ENCODE measurements around the gene HBE1. TPM values are rescaled to one million over a fixed set of nuclear protein-coding genes. Genes with fewer than 3 reads are reported as not detected.
"Not testable (repeated sequence)": the region's sequence is repeated elsewhere in the genome, so short reads cannot be mapped to it uniquely, and the experiment has no call there.

HBE1 gene
- total and polyA plus RNA-seq, 7 donors, result not detected

GRCh38 chr11:5258543-5259262 is 11.0 kb downstream of the HBE1 start:
- H3K27me3 ChIP-seq (ENCODE audit: insufficient read depth in 3 of 3, low read length in 2 of 3), result no peaks in the 10 kb centered on the region
- no peak overlapping the region for H3K27ac ChIP-seq
- H3K36me3 ChIP-seq (ENCODE audit: insufficient read depth in 1 of 2, low read depth in 1 of 2), result no peaks in the 10 kb centered on the region
- no peak for TF ChIP-seq CTCF (IDR thresholded peaks at IDR 0.05)
- DNase-seq (no peak), ATAC-seq (no peak)
- H3K4me1 ChIP-seq, result no peaks in the 10 kb centered on the region
- H3K4me3 ChIP-seq, result no peak overlapping the region
- no peaks in the 10 kb centered on the region for H3K9me3 ChIP-seq
- intact Hi-C loops (cut with DNase I), result no loop called here
- WGBS, 3 donors, result 65 to 73% (median 66%) methylated on average over 7 of the region's 7 CpGs

DNA sequence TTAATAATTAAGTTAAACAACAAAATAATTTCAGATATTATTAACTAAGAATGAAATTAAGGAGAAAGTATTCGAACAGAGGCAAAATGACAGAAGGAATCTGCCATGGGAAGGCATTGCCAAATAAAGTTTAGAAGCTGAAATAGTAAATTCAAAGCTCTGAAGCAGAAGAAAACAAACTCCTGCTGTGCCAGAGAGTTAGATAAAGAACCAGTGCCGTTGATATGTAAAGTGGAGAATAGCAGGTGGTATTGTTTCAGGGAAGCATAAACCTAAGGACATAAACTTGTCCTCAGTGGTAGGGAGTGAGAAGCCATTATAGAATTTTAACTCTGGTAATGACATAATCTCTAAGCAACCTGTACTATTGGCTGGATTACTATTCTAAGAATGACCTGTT is 12.4 kb downstream of the HBE1 start:
- intact Hi-C loops (cut with DNase I), result no loop called here
- H3K4me3 ChIP-seq, result no peak overlapping the region
- TF ChIP-seq CTCF (IDR thresholded peaks at IDR 0.05), result no peak
- H3K27ac ChIP-seq, result no peak overlapping the region
- no peaks in the 10 kb centered on the region for H3K36me3 ChIP-seq (ENCODE audit: insufficient read depth in 1 of 2, low read depth in 1 of 2)
- H3K4me1 ChIP-seq, result no peaks in the 10 kb centered on the region
- DNase-seq (no peak), ATAC-seq (no peak)
- WGBS, 3 donors, result 21 to 29% (median 25%) methylated on average over 2 of the region's 2 CpGs
- no peaks in the 10 kb centered on the region for H3K9me3 ChIP-seq
- H3K27me3 ChIP-seq (ENCODE audit: insufficient read depth in 3 of 3, low read length in 2 of 3), result no peaks in the 10 kb centered on the region

DNA sequence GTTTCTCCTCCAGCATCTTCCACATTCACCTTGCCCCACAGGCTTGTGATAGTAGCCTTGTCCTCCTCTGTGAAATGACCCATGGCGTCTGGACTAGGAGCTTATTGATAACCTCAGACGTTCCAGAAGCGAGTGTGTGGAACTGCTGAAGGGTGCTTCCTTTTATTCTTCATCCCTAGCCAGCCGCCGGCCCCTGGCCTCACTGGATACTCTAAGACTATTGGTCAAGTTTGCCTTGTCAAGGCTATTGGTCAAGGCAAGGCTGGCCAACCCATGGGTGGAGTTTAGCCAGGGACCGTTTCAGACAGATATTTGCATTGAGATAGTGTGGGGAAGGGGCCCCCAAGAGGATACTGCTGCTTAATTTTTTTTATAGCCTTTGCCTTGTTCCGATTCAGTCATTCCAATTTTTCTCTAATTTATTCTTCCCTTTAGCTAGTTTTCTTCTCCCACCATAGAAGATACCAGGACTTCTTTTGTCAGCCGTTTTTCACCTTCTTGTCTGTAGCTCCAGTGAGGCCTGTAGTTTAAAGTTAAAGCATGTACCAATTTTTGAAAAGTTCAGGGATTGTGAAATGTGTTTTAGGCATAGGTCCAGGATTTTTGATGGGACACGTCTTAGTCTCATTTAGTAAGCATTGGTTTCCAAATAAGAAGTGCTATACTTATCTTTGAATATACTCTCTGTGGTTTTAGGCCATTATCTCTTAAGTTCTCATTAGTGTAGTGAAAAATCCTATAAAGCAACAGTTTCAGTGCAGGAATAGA is 14.9 kb downstream of the HBE1 start, which contains the start of gene HBG2:
Gene HBG2 (minus strand): TSS at position 136 of the 768 bp plus-strand sequence. CDS start 53 bp downstream, at position 83.
- DNase-seq; ATAC-seq; H3K9me3 ChIP-seq; H3K36me3 ChIP-seq (ENCODE audit: insufficient read depth in 1 of 2, low read depth in 1 of 2); H3K27me3 ChIP-seq (ENCODE audit: insufficient read depth in 3 of 3, low read length in 2 of 3); H3K4me3 ChIP-seq; H3K27ac ChIP-seq; H3K4me1 ChIP-seq; intact Hi-C loops (cut with DNase I): not testable (repeated sequence)
- WGBS, 3 donors, result 67 to 75% (median 67%) methylated on average over 4 of the region's 9 CpGs

DNA sequence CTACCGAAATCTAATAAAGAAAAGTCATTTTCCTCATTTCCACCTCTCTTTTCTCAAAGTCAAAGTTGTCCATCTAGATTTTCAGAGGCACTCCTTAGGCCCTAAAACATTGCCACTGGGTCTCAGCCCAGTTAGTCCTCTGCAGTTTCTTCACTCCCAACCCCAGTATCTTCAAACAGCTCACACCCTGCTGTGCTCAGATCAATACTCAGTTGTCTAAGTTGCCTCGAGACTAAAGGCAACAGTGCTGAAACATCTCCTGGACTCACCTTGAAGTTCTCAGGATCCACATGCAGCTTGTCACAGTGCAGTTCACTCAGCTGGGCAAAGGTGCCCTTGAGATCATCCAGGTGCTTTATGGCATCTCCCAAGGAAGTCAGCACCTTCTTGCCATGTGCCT is 15.7 kb downstream of the HBE1 start:
- H3K27me3 ChIP-seq (ENCODE audit: insufficient read depth in 3 of 3, low read length in 2 of 3); H3K4me3 ChIP-seq; H3K4me1 ChIP-seq; H3K36me3 ChIP-seq (ENCODE audit: insufficient read depth in 1 of 2, low read depth in 1 of 2); H3K9me3 ChIP-seq; intact Hi-C loops (cut with DNase I); H3K27ac ChIP-seq; DNase-seq; ATAC-seq: not testable (repeated sequence)
- WGBS, 3 donors, result 56 to 72% (median 69%) methylated on average over 2 of the region's 2 CpGs

GRCh38 chr11:5253440-5253839 is 16.3 kb downstream of the HBE1 start:
- H3K4me1 ChIP-seq; H3K27me3 ChIP-seq (ENCODE audit: insufficient read depth in 3 of 3, low read length in 2 of 3); H3K9me3 ChIP-seq; ATAC-seq; H3K36me3 ChIP-seq (ENCODE audit: insufficient read depth in 1 of 2, low read depth in 1 of 2); intact Hi-C loops (cut with DNase I); H3K27ac ChIP-seq; H3K4me3 ChIP-seq; DNase-seq: not testable (repeated sequence)
- 64 to 92% (median 87%) methylated on average over 5 of the region's 5 CpGs for WGBS, 3 donors

DNA sequence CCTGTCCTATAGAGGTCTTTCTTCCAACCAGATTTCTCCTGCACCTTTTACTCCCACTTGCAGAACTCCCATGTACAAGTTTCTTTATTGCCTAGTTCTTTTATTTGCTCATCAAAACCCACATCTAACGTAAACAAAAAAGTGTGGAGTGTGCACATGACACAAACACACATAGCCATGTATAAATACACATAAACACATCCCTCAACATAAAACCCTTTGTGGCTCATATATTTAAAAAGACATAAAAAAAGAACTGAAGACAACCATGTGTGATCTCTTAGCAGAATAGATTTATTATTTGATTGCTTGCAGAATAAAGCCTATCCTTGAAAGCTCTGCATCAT is 16.9 kb downstream of the HBE1 start:
- no peak for TF ChIP-seq CTCF (IDR thresholded peaks at IDR 0.05)

More for the DNA sequence above, 16.9 kb downstream of the HBE1 start:
- WGBS, 3 donors, result 62 to 65% (median 64%) methylated on average over 1 of the region's 1 CpG
- no peaks in the 10 kb centered on the region for H3K27me3 ChIP-seq (ENCODE audit: insufficient read depth in 3 of 3, low read length in 2 of 3)
- no peaks in the 10 kb centered on the region for H3K36me3 ChIP-seq (ENCODE audit: insufficient read depth in 1 of 2, low read depth in 1 of 2)
- H3K4me1 ChIP-seq, result no peaks in the 10 kb centered on the region
- no peak for ATAC-seq
- H3K27ac ChIP-seq, result no peak overlapping the region
- H3K9me3 ChIP-seq, result no peaks in the 10 kb centered on the region
- no peak overlapping the region for H3K4me3 ChIP-seq
- no peak for DNase-seq
- intact Hi-C loops (cut with DNase I), result no loop called here
